ENCODE measurements around the gene CXCL10.
"Not testable (repeated sequence)": the region's sequence is repeated elsewhere in the genome, so short reads cannot be mapped to it uniquely, and the experiment has no call there.

The CXCL10 gene

GRCh38 chr4:76029300-76029699 lies 6.0 kb upstream of the CXCL10 start:
- no peak for DNase-seq (ENCODE audit: low read depth in 3 of 3, low spot score in 1 of 3)

- DNase-seq (ENCODE audit: low read depth in 3 of 3, low spot score in 1 of 3), result no peak
Measured at GRCh38 chr4:76028350-76028765, 5.1 kb upstream of the CXCL10 start.

GRCh38 chr4:76024065-76024464 lies 768 bp upstream of the CXCL10 start:
- no peak for DNase-seq (ENCODE audit: low read depth in 3 of 3, low spot score in 1 of 3)

- DNase-seq (ENCODE audit: low read depth in 3 of 3, low spot score in 1 of 3), result no peak
Measured at GRCh38 chr4:76022677-76023076, 620 bp downstream of the CXCL10 start.

- no peak for DNase-seq (ENCODE audit: low read depth in 3 of 3, low spot score in 1 of 3)
Measured at GRCh38 chr4:76022031-76022430, 1.3 kb downstream of the CXCL10 start.

GRCh38 chr4:76017056-76017686 lies 6.1 kb downstream of the CXCL10 start:
- DNase-seq (ENCODE audit: low read depth in 3 of 3, low spot score in 1 of 3), result no peak

- DNase-seq (ENCODE audit: low read depth in 3 of 3, low spot score in 1 of 3), result no peak
Measured at GRCh38 chr4:76016393-76016792, 6.9 kb downstream of the CXCL10 start.

GRCh38 chr4:76013540-76013939 lies 9.8 kb downstream of the CXCL10 start:
- no peak for DNase-seq (ENCODE audit: low read depth in 3 of 3, low spot score in 1 of 3)

GRCh38 chr4:76012388-76012801 lies 10.9 kb downstream of the CXCL10 start:
- DNase-seq (ENCODE audit: low read depth in 3 of 3, low spot score in 1 of 3), result no peak

GRCh38 chr4:76011700-76012387 lies 11.5 kb downstream of the CXCL10 start:
- DNase-seq (ENCODE audit: low read depth in 3 of 3, low spot score in 1 of 3), result no peak

- DNase-seq (ENCODE audit: low read depth in 3 of 3, low spot score in 1 of 3), result no peak
Measured at GRCh38 chr4:76011018-76011670, 12.2 kb downstream of the CXCL10 start.

GRCh38 chr4:76010576-76010975 lies 12.7 kb downstream of the CXCL10 start:
- DNase-seq (ENCODE audit: low read depth in 3 of 3, low spot score in 1 of 3), result no peak

- no peak for DNase-seq (ENCODE audit: low read depth in 3 of 3, low spot score in 1 of 3)
Measured at GRCh38 chr4:76009311-76009710, 14.0 kb downstream of the CXCL10 start.

GRCh38 chr4:76007089-76007862 lies 16.0 kb downstream of the CXCL10 start, which contains the start of gene CXCL9:
TSS of gene CXCL9 (minus strand) at chr4:76007509. CDS start at chr4:76007449, 60 bp downstream.
- no peak for DNase-seq (ENCODE audit: low read depth in 3 of 3, low spot score in 1 of 3)

GRCh38 chr4:76003620-76004019 lies 19.7 kb downstream of the CXCL10 start:
- DNase-seq (ENCODE audit: low read depth in 3 of 3, low spot score in 1 of 3), result no peak

GRCh38 chr4:76003035-76003434 lies 20.3 kb downstream of the CXCL10 start:
- no peak for DNase-seq (ENCODE audit: low read depth in 3 of 3, low spot score in 1 of 3)

GRCh38 chr4:76002176-76002575 lies 21.1 kb downstream of the CXCL10 start:
- no peak for DNase-seq (ENCODE audit: low read depth in 3 of 3, low spot score in 1 of 3)

- DNase-seq (ENCODE audit: low read depth in 3 of 3, low spot score in 1 of 3), result no peak
Measured at GRCh38 chr4:76001700-76002099, 21.6 kb downstream of the CXCL10 start.

- DNase-seq (ENCODE audit: low read depth in 3 of 3, low spot score in 1 of 3), result no peak
Measured at GRCh38 chr4:76000279-76000678, 23.0 kb downstream of the CXCL10 start.

GRCh38 chr4:75998525-75999147 lies 24.7 kb downstream of the CXCL10 start:
- DNase-seq (ENCODE audit: low read depth in 3 of 3, low spot score in 1 of 3), result not testable (repeated sequence)

- DNase-seq (ENCODE audit: low read depth in 3 of 3, low spot score in 1 of 3), result no peak
Measured at GRCh38 chr4:75997946-75998345, 25.4 kb downstream of the CXCL10 start.
